Left colon (tissue), 2 donors: Measurements from ENCODE around the gene SLC15A3. TPM values are rescaled to one million over a fixed set of nuclear protein-coding genes. Genes with fewer than 3 reads are reported as not detected.

Experiments used
- ATAC-seq: fragments of 200-7000 bp; cut with Tn5 transposase; one replicate; pipeline ENCODE4 v1.9.1; 2020; ENCODE audit warnings: mild to moderate bottlenecking, moderate library complexity
- DNase-seq, 2 donors: peaks; one replicate each; pipeline ENCODE4 v3.0.0-alpha.2; 2020
- intact Hi-C, 2 donors: fragments of 100-400 bp; cut with DNase I in 1 of 2; cut with micrococcal nuclease in 1 of 2; formaldehyde crosslinking; loops; one replicate each; pipeline versions ENCODE4 v1.11.2 to v1.14.0; 2022; cut with DNase I, micrococcal nuclease
- total RNA-seq, 2 donors: library from RNA; stranded (reverse); fragmentation: NEBNext Ultra II Directional; extraction: Animal tissue kit (Norgen Biotek cat#: 25700); gene quantifications; one replicate each; pipeline ENCODE4 v1.2.1, GENCODE V29; 2021
- donor health status: DM: no; HTN: no; CAD: no.
- donor health status: DM: yes; HTN: yes; CAD: no.

SLC15A3 gene
- total RNA-seq, 2 donors from 2014 or later: 8.6 to 15.1 TPM

GRCh38 chr11:60906132-60906972 is 45.6 kb downstream of the SLC15A3 start, which contains the start of gene PRPF19:
PRPF19 (minus strand) TSS chr11:60906585; CDS start chr11:60906382, 203 bp downstream.
- intact Hi-C loops: no loop called here
- ATAC-seq: peak; percentile 89
- peak; percentile 96 to 98 for DNase-seq

GRCh38 chr11:60905551-60906113 is 46.3 kb downstream of the SLC15A3 start:
- ATAC-seq: peak; percentile 47
- DNase-seq: peak; percentile 26 to 38
- intact Hi-C loops: no loop called here

DNA sequence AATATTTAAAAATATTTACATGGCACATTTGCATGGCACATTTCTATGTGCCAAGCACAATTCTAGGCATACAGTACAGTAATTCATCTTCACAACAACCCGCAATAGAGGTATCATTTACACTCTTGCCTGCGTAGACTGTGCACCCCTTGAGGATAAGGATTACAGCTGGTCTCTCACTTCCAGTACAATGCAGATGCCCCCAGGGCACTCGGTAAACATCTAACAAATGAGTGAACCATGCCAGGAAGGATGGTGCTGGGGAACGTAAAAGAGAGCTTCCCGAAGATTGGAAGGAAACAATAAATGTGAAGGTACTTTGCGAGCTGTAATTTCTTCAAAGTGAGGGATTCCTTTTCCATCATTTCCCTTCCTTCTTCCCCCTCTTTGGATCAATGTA is 46.9 kb downstream of the SLC15A3 start:
- peak in 1 of 2 donors; percentile 4 for DNase-seq
- no peak for ATAC-seq
- intact Hi-C loops: no loop called here

DNA sequence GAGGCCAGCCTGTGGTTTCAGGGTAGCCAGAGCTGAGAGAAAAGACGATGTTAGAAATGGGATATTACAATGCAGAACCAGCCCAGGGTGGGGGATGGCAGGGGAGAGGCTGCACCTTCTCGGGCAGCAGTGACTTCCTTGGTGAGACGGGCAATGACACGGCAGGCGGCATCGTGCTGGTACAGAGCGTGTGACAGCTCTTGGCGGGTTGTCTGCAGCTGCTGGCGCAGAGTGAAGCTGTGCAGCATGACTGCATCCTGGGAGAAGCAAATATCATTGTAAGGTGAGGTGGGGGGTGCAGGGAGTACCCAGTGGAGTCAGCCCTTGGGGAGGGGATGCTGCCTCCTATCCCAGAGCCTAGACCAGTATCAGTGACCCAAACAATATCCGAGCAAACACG is 49.4 kb downstream of the SLC15A3 start:
- intact Hi-C loops: no loop called here
- DNase-seq: no peak
- no peak for ATAC-seq

- DNase-seq: no peak
- intact Hi-C loops: no loop called here
- no peak for ATAC-seq
These were observed 51.1 kb downstream of the SLC15A3 start for GRCh38 chr11:60900673-60901404.

DNA sequence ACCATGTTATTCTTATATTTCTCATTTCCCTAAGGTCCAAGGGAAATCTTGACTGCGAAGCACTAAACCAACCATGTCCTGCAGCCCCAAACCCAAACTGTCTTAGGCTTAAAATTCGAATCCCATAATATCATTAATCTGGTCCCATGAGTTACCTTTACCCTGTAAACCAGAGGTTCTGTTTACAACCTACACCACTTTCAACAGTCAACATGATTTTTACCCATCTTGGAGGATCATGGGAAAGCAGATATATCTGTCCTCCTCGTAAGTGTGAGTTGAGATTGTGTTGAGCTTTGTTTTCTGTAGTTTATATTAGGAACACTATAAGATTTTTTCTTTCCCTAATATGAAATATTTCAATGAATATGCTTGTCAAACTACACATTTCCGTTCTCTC is 52.0 kb downstream of the SLC15A3 start:
- ATAC-seq: no peak
- intact Hi-C loops: loop anchor here in 1 of 2 donors (5.0 kb wide), 1 partner anchor 68 kb away; no protein-coding TSS in a partner anchor
- DNase-seq: no peak

DNA sequence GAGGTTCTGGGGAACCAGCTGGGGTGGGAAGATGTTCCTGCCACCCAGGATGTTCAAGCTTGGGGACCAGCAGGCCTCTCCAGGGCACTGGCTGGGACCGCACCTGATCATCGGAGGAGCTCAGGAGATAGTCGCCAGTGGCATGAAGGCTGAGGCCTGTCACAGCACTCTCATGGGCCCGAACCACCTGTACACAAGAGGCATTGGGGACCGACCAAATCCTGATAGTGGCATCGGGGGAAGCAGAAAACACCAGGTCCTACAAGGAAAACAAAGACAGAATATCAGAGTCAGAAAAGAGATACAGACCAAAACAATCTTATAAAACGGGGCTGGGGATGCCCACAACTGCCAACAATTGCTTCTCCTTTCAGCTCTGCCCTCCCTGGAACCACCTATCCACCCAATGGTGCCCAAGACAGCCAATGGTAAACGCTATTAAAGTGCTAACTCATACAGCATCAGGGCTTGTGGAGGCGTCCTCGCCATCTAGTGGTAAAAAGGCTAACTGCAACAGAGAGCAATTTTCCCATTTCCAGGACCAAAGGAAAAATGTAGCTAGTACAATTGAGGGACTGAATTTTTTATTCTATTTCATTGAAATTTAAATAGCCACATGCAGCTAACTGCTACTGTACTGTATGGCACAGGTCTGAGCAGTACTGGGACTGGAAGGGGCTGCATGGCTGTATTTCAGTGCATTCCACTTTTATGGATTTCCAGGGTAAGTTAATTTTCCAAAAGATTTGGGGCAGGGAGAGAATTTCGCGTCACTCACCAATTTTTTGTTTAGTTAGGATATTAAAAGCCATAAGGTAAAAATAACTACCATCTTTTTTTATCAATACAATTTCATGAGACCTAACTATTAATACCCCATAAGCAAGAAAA is 52.7 kb downstream of the SLC15A3 start:
- intact Hi-C loops: loop anchor here in 1 of 2 donors (5.0 kb wide), 1 partner anchor 67 kb away; no protein-coding TSS in a partner anchor
- ATAC-seq (peak; percentile 53), DNase-seq (no peak)

GRCh38 chr11:60897496-60897895 is 54.5 kb downstream of the SLC15A3 start:
- no peak for DNase-seq
- intact Hi-C loops: loop anchor here in 1 of 2 donors (5.0 kb wide), 1 partner anchor 65 kb away; no protein-coding TSS in a partner anchor
- ATAC-seq: no peak

- ATAC-seq (peak; percentile 81), DNase-seq (peak in 1 of 2 donors; percentile 48)
- intact Hi-C loops: loop anchor here in 1 of 2 donors (5.0 kb wide), 1 partner anchor 63 kb away; no protein-coding TSS in a partner anchor
These were observed 56.3 kb downstream of the SLC15A3 start for GRCh38 chr11:60895687-60896086.

DNA sequence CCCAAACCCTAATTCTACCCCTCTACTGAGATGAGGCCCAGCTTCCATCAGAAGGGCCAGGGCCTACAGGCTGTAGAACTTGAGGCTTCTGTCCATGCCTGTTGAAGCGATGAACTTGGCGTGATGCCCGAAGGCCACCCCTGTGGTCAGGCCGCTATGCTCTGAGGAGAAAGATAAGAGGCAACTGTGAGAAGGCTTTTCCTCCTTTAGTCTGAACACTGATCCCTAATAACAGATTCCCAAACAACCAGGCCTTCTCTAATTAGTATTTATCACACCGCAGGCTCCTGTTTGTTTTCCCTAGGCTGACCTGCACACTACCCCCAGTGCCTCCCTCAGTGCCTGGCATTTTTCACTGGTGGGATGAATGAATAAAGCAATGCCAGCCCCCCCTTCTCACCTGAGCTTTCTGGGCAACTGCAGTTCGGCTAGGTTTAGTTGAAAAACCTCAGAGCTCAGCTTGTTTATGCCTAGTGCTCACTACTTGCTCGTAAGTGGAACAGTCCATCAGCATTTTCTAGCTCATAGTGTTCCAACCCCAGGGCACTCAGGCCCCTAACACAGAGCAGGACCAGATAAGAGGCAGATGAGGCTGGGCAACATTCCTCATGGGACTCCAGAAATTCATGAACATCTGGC is 60.8 kb downstream of the SLC15A3 start:
- no peak for ATAC-seq
- intact Hi-C loops: no loop called here
- DNase-seq: no peak

GRCh38 chr11:60890696-60891095 is 61.3 kb downstream of the SLC15A3 start:
- intact Hi-C loops: no loop called here
- DNase-seq: no peak
- no peak for ATAC-seq

GRCh38 chr11:60889869-60890311 is 62.1 kb downstream of the SLC15A3 start:
- intact Hi-C loops: loop anchor here in 1 of 2 donors (5.0 kb wide), 1 partner anchor 58 kb away; no protein-coding TSS in a partner anchor
- DNase-seq: no peak
- peak; percentile 33 for ATAC-seq

DNA sequence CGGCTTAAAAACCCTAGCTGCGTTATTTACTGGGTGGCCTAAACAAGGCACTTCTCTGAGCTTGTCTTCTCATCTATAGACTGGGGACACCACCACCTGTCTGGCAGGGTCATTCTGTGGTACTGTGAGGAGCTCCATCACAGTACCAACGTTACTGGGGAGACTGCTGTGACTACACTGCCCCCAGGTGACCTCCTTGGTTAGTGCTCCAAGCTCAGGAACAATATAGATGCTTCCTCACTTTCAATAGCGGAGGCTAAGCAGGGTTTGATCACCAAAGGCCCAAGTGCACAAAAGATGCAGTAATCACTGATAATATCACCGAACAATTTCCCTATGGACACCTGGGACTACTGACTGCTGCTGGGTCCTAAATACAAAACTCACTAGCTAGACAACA is 64.4 kb downstream of the SLC15A3 start:
- ATAC-seq (peak; percentile 95), DNase-seq (peak in 1 of 2 donors; percentile 72)
- intact Hi-C loops: loop anchor here in 1 of 2 donors (5.0 kb wide), 1 partner anchor 55 kb away; no protein-coding TSS in a partner anchor

Other genes with a start within 250 kb of the SLC15A3 start
- not detected for gene MS4A18, start 227.5 kb downstream of the SLC15A3 start, total RNA-seq
- not detected for gene MS4A15, start 195.3 kb downstream of the SLC15A3 start, total RNA-seq
- 1 to 10 TPM in 1 of 2 donors, under 1 TPM in 1; 0.12 to 1.1 TPM for gene MS4A10, start 166.8 kb downstream of the SLC15A3 start, total RNA-seq
- gene CCDC86, start 110.1 kb downstream of the SLC15A3 start, total RNA-seq: 10 to 100 TPM in 1 of 2 donors, 1 to 10 TPM in 1; 7.3 to 14.4 TPM
- gene PTGDR2, start 96.2 kb downstream of the SLC15A3 start, total RNA-seq: 1 to 10 TPM; 4.6 to 6.4 TPM
- gene ZP1, start 84.6 kb downstream of the SLC15A3 start, total RNA-seq: under 1 TPM in 1 of 2 donors, not detected in 1; 0.17 TPM
- 10 to 100 TPM; 55.8 to 58.8 TPM for gene PRPF19, start 45.6 kb downstream of the SLC15A3 start, total RNA-seq
- gene TMEM109, start 38.0 kb downstream of the SLC15A3 start, total RNA-seq: 10 to 100 TPM; 32.0 to 39.7 TPM
- gene TMEM132A, start 27.7 kb downstream of the SLC15A3 start, total RNA-seq: 1 to 10 TPM; 7.8 to 9.2 TPM
- 1 to 10 TPM in 1 of 2 donors, under 1 TPM in 1; 0.67 to 1.9 TPM for gene CD6, start 19.5 kb upstream of the SLC15A3 start, total RNA-seq
- 1 to 10 TPM in 1 of 2 donors, under 1 TPM in 1; 0.21 to 1.0 TPM for gene CD5, start 150.3 kb upstream of the SLC15A3 start, total RNA-seq
- 10 to 100 TPM; 25.4 to 27.3 TPM for gene VPS37C, start 209.2 kb upstream of the SLC15A3 start, total RNA-seq